Cardiac atrium fibroblast (primary cell): ENCODE data around the gene PRR19. TPM values are rescaled to one million over a fixed set of nuclear protein-coding genes. Genes with fewer than 3 reads are reported as not detected.

Source experiments
- total RNA-seq: library from RNA; depleted of rRNA; stranded (reverse); fragments of >200 nt; gene quantifications from 2 replicates; pipeline ENCODE4 v1.2.3, GENCODE V29; 2015

Gene PRR19, protein sequence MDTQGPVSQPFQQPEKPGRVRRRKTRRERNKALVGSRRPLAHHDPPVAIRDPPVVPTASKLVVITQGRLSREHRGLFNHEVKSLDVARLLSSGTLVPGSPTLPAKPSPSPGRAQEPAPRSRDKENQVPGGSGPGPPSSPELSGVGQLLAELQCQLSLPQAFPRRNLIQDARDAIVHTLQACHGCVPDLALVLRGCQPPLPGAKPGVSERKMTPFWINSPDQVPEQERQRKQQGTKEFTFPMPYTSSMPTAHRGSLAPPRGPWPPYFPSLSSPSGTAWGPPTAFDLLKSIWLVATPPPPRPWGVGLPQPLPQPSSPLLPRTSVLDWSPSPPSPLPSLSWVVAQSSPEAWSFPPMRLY
- not detected in 2 replicates for total RNA-seq

GRCh38 chr19:42301646-42302203, at the start of gene PRR19:
Gene PRR19 (plus strand): TSS chr19:42302132. CDS start chr19:42309585, 7,453 bp downstream.

GRCh38 chr19:42254850-42255765, 46.8 kb upstream of the PRR19 start, which contains the start of gene ERF:
Gene ERF (minus strand): TSS chr19:42255128. CDS start chr19:42254999, 129 bp downstream.

DNA sequence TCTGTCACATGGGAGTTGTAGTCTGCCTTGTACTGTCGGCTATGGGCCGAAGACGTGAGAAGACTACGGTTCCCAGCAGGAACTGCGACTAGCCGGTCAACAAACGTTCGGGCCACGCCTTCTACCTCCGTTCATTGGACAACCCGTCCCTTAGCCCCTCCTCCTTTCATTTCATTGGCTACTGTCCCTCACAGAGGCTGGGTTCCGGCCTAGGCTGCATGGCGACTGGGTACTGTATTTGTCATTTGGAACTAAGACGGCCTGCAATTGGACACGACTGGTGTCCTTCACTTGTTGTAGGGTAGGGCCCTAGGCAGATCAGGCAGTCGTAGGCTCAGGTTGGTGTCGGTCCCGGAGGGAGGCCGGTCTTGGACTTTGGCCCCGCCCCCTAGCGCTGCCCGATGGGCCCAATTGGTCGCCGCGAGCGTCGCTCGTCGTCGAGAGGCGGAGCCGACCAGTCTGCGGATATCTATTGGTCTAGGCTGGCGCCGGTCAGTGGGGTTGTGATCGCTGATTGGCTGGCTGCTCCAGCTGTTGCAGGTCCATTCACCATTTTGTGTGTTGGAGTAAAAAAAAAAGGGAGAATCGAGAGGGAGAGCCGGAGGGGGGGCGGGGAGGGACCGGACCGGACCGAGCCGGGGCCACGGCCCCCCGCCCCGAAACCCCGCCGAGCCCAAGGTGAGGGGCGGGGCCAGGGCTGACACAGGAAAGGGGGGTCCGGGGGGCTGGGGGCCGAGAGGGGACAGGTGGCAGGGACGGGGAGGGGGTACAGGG, 33.0 kb upstream of the PRR19 start, which contains the start of gene CIC:
Gene CIC, plus strand, starts transcription at position 549 of the 774 bp plus-strand sequence. CDS start 2,532 bp downstream, outside the sequence.

DNA sequence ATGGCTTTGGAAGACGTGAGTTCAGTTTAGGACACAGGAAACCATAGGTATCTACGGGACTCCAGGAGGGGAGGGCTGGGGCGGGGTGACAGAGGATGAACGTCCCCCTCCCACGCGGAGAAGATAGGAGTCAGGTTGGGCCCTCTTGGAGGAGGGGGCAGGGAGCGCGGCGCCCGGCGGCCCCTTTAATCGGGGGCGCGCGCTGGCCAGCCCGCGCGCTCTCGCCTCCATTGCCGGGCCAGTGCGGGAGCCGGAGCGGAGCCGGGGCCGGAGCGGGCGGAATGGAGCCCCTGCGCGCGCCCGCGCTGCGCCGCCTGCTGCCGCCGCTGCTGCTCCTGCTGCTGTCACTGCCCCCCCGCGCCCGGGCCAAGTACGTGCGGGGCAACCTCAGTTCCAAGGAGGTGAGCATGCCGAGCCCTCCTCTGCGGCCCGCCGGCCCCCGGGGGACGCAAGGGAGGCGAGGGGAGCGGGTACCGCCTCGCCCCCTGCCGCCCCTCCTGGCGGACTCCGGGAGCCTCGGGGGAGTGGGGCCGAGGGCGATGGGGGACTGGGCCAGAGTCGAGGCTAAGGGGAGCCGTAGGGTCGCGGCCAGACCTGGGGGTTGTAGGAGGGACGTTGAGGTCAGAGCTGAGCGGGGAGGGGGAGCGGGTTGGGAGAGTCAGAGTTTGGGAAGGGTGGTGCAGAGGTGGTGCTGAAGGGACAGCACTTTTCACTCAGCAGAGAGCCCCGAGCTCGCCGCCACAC, 11.3 kb downstream of the PRR19 start, which contains the start of gene TMEM145:
Gene TMEM145, plus strand, starts transcription at position 214 of the 744 bp plus-strand sequence. Its CDS starts 68 bp downstream, at position 282.

DNA sequence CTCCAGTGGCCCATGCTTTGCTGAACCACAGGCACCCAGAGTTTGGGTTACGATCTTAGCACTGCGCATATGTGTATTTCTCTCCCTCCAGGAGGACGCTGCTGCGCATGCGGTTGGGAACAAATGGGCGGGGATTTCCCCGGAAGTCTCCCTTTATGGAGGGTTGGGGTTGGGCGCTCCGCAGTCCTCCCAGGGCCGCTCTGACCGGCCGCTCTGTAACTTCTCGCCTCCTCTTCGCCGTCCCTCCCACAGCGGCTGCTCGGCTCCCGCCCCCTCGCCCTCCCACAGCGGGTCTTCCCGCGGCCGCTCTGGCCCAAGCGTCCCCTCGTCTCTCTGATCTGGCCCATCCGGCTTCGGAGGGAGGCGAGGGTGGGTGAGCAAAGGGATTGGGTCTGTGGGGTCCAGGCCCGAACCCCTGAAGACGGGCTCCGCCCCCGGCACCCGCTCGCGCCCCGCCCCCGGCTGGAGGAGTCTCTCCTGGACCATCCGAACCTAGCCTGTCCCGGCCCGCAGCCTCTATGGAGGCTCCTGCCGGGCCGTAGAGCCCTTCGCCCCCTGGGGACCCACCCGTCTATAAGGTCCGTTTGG, 23.5 kb downstream of the PRR19 start, which contains the start of gene MEGF8:
Gene MEGF8, plus strand, starts transcription at position 328 of the 588 bp plus-strand sequence. CDS start 609 bp downstream, outside the sequence.

Other genes starting within 250 kb of the PRR19 start
- gene GRIK5, start 231.9 kb upstream of the PRR19 start, total RNA-seq = not detected in 2 replicates
- 10.3 and 13.3 TPM in 2 replicates for gene ZNF574, start 226.0 kb upstream of the PRR19 start, total RNA-seq
- 2.9 TPM in 1 of 2 replicates, not detected in the other for gene POU2F2, start 169.7 kb upstream of the PRR19 start, total RNA-seq
- gene DEDD2, start 84.5 kb upstream of the PRR19 start, total RNA-seq = 30.7 and 37.1 TPM in 2 replicates
- 8.7 and 9.1 TPM in 2 replicates for gene ZNF526, start 81.8 kb upstream of the PRR19 start, total RNA-seq
- gene GSK3A, start 59.5 kb upstream of the PRR19 start, total RNA-seq = 17.0 and 19.3 TPM in 2 replicates
- 51.8 and 66.6 TPM in 2 replicates for gene ERF, start 47.0 kb upstream of the PRR19 start, total RNA-seq
- gene CIC, start 32.9 kb upstream of the PRR19 start, total RNA-seq = 28.9 and 32.9 TPM in 2 replicates
- 15.1 and 17.1 TPM in 2 replicates for gene PAFAH1B3, start 492 bp downstream of the PRR19 start, total RNA-seq
- gene TMEM145, start 11.2 kb downstream of the PRR19 start, total RNA-seq = 1.3 TPM in 1 of 2 replicates, not detected in the other
- gene MEGF8, start 23.5 kb downstream of the PRR19 start, total RNA-seq = 29.1 and 34.3 TPM in 2 replicates
- gene CNFN, start 88.2 kb downstream of the PRR19 start, total RNA-seq = not detected in 2 replicates
- gene LIPE, start 125.3 kb downstream of the PRR19 start, total RNA-seq = 2.2 and 3.4 TPM in 2 replicates
- gene CXCL17, start 140.8 kb downstream of the PRR19 start, total RNA-seq = not detected in 2 replicates
- 0.49 TPM in 1 of 2 replicates, not detected in the other for gene CEACAM1, start 226.3 kb downstream of the PRR19 start, total RNA-seq